GM23338 (cell line): ENCODE data around the gene EPHB1. TPM values are rescaled to one million over a fixed set of nuclear protein-coding genes. Genes with fewer than 3 reads are reported as not detected.

Source experiments
- ATAC-seq: fragments of 200-7000 bp; cut with Tn5 transposase; 3 replicates; pipeline ENCODE4 v1.9.1; 2020
- DNase-seq: peaks from one replicate; pipeline ENCODE4 v3.0.0-alpha.2; 2015; ENCODE audit warnings: low spot score
- H2AFZ ChIP-seq: fragments of 200-600 bp; sonication (generic); 2 replicates; pipeline ENCODE4 v1.8.0; 2016; ENCODE audit warnings: antibody characterized with exemption, mild to moderate bottlenecking, moderate library complexity
- H3F3A ChIP-seq: fragments of 200-600 bp; sonication (generic); replicated peaks from 2 replicates; pipeline ENCODE4 v1.8.0; 2017; ENCODE audit warnings: antibody characterized with exemption, mixed run types, low read depth
- H3K27ac ChIP-seq: fragments of 200-600 bp; sonication (generic); 2 replicates; pipeline ENCODE4 v1.6.1; 2016; ENCODE audit warnings: low read depth
- H3K27me3 ChIP-seq: fragments of 200-600 bp; sonication (generic); 2 replicates; pipeline ENCODE4 v1.8.0; 2016; ENCODE audit warnings: mild to moderate bottlenecking, mixed run types, moderate library complexity; ENCODE audit not compliant: insufficient read depth
- H3K36me3 ChIP-seq: fragments of 200-600 bp; sonication (generic); 2 replicates; pipeline ENCODE4 v1.8.0; 2016; ENCODE audit warnings: mild to moderate bottlenecking; ENCODE audit not compliant: insufficient read depth
- H3K4me1 ChIP-seq: fragments of 200-600 bp; sonication (generic); 2 replicates; pipeline ENCODE4 v1.8.0; 2016; ENCODE audit warnings: mild to moderate bottlenecking, moderate library complexity; ENCODE audit not compliant: insufficient read depth
- H3K4me2 ChIP-seq: fragments of 200-600 bp; sonication (generic); 2 replicates; pipeline ENCODE4 v1.7.1; 2017; ENCODE audit warnings: mixed run types
- H3K4me3 ChIP-seq: fragments of 200-600 bp; sonication (generic); 2 replicates; pipeline ENCODE4 v1.6.1; 2016; ENCODE audit warnings: mixed run types
- H3K79me2 ChIP-seq: fragments of 200-600 bp; sonication (generic); replicated peaks from 2 replicates; pipeline ENCODE4 v1.8.0; 2017; ENCODE audit warnings: mild to moderate bottlenecking; ENCODE audit not compliant: insufficient read depth
- H3K9me2 ChIP-seq: fragments of 200-600 bp; sonication (generic); 2 replicates; pipeline ENCODE4 v1.8.0; 2017; ENCODE audit not compliant: insufficient read depth
- H4K20me1 ChIP-seq: fragments of 200-600 bp; sonication (generic); replicated peaks from 2 replicates; pipeline ENCODE4 v1.8.0; 2017; ENCODE audit warnings: mild to moderate bottlenecking; ENCODE audit not compliant: insufficient read depth
- H3K27ac Mint-ChIP-seq: 2 replicates; pipeline ENCODE4 v1.8.0; 2020; ENCODE audit warnings: inconsistent platforms, mild to moderate bottlenecking, moderate library complexity, mixed read lengths
- H3K27me3 Mint-ChIP-seq: 3 replicates; pipeline ENCODE4 v1.8.0; 2022; ENCODE audit warnings: low read depth, mild to moderate bottlenecking, moderate library complexity, mixed read lengths, inconsistent platforms; ENCODE audit not compliant: insufficient read depth, poor library complexity
- H3K36me3 Mint-ChIP-seq: 3 replicates; pipeline ENCODE4 v1.8.0; 2021; ENCODE audit warnings: low read depth, mild to moderate bottlenecking, inconsistent platforms, moderate library complexity, mixed read lengths
- H3K4me1 Mint-ChIP-seq: 3 replicates; pipeline ENCODE4 v1.8.0; 2020; ENCODE audit warnings: mild to moderate bottlenecking, inconsistent platforms, mixed read lengths
- H3K4me3 Mint-ChIP-seq: 3 replicates; pipeline ENCODE4 v1.8.0; 2021; ENCODE audit warnings: moderate library complexity, mild to moderate bottlenecking, inconsistent platforms, mixed read lengths
- H3K9me3 Mint-ChIP-seq: 3 replicates; pipeline ENCODE4 v1.8.0; 2020; ENCODE audit warnings: moderate library complexity, mild to moderate bottlenecking, inconsistent platforms, mixed read lengths
- CREB1 ChIP-seq: fragments of 250-450 bp; sonication (Bioruptor Pico); IDR thresholded peaks from 2 replicates; pipeline ENCODE4 v1.5.0; 2020; ENCODE audit warnings: low read depth, mild to moderate bottlenecking, moderate library complexity
- EZH2phosphoT487 ChIP-seq: fragments of 200-600 bp; sonication (generic); IDR thresholded peaks from one replicate; pipeline ENCODE4 v1.8.1; 2018; ENCODE audit warnings: antibody characterized with exemption; ENCODE audit not compliant: unreplicated experiment
- JUNB ChIP-seq: IDR thresholded peaks from one replicate; pipeline ENCODE4 v1.6.1; 2016; ENCODE audit warnings: antibody characterized with exemption; ENCODE audit not compliant: unreplicated experiment
- POLR2AphosphoS5 ChIP-seq: IDR thresholded peaks from 2 replicates; pipeline ENCODE4 v1.6.1; 2016; ENCODE audit warnings: antibody characterized with exemption, low read depth
- ZNF114 ChIP-seq: fragments of 250-450 bp; sonication (Bioruptor Pico); IDR thresholded peaks from 2 replicates; pipeline ENCODE4 v1.5.0; 2020; ENCODE audit warnings: mild to moderate bottlenecking, moderate library complexity
- polyA plus RNA-seq: library from polyadenylated mRNA; unstranded; fragments of >200 nt; fragmentation: Nextera tagmentation; extraction: Ambion mirVana; gene quantifications from 2 replicates; pipeline ENCODE4 v1.2.1, GENCODE V29; 2016
- total RNA-seq: library from RNA; depleted of rRNA; stranded (reverse); fragments of >200 nt; shearing (Covaris generic); gene quantifications from 2 replicates; pipeline ENCODE4 v1.2.3, GENCODE V29; 2014
- TF ChIP-seq, protein P1 (sequence below), 2 experiments: fragments of 200-600 bp in 1 of 2; sonication (generic) in 1 of 2; conservative IDR thresholded peaks; 2 replicates each; pipeline versions ENCODE4 v1.5.1 to v1.6.1; 2016 to 2017; ENCODE audit warnings: antibody characterized with exemption in 2 of 2, low read depth in 2 of 2, mild to moderate bottlenecking in 2 of 2, moderate library complexity in 1 of 2

Gene EPHB1
- total and polyA plus RNA-seq, 2 experiments from 2014 or later, result 2.7 to 5.2 TPM

GRCh38 chr3:134976948-134977347 lies 181.9 kb downstream of the EPHB1 start:
- no peaks in the 10 kb centered on the region for H3K9me3 Mint-ChIP-seq

GRCh38 chr3:134978658-134979057 lies 183.6 kb downstream of the EPHB1 start:
- H3K4me2 ChIP-seq, result no peak overlapping the region
- Mint-ChIP-seq H3K9me3 (no peaks in the 10 kb centered on the region), H3K36me3 (peaks cover 2% of the 10 kb centered on the region; the same call in 1 of the 3 replicates), H3K27me3 (peaks cover 8% of the 10 kb centered on the region), H3K4me3 (no peak overlapping the region), H3K4me1 (peaks cover 10% of the 10 kb centered on the region), H3K27ac (no peak overlapping the region)
- H3K27ac ChIP-seq, result no peak overlapping the region
- TF ChIP-seq, protein P1, sequence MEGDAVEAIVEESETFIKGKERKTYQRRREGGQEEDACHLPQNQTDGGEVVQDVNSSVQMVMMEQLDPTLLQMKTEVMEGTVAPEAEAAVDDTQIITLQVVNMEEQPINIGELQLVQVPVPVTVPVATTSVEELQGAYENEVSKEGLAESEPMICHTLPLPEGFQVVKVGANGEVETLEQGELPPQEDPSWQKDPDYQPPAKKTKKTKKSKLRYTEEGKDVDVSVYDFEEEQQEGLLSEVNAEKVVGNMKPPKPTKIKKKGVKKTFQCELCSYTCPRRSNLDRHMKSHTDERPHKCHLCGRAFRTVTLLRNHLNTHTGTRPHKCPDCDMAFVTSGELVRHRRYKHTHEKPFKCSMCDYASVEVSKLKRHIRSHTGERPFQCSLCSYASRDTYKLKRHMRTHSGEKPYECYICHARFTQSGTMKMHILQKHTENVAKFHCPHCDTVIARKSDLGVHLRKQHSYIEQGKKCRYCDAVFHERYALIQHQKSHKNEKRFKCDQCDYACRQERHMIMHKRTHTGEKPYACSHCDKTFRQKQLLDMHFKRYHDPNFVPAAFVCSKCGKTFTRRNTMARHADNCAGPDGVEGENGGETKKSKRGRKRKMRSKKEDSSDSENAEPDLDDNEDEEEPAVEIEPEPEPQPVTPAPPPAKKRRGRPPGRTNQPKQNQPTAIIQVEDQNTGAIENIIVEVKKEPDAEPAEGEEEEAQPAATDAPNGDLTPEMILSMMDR (conservative IDR thresholded peaks at IDR 0.05; ENCODE audit: low read depth in 2 of 2), result peak in 1 of 2 experiments; percentile 42; a peak in 2 of 4 replicates
- TF ChIP-seq POLR2AphosphoS5, result no peak
- no peak for TF ChIP-seq EZH2phosphoT487
- H3K36me3 ChIP-seq, result no peaks in the 10 kb centered on the region
- H3K4me1 ChIP-seq, result no peaks in the 10 kb centered on the region
- no peaks in the 10 kb centered on the region for H3F3A ChIP-seq
- no peaks in the 10 kb centered on the region for H3K27me3 ChIP-seq
- ATAC-seq, result no peak
- H4K20me1 ChIP-seq, result no peaks in the 10 kb centered on the region
- H3K4me3 ChIP-seq, result no peak overlapping the region
- DNase-seq, result no peak
- no peaks in the 10 kb centered on the region for H3K9me2 ChIP-seq
- no peaks in the 10 kb centered on the region for H3K79me2 ChIP-seq
- H2AFZ ChIP-seq, result no peak overlapping the region

More at GRCh38 chr3:134976948-134977347, 181.9 kb downstream of the EPHB1 start:
- Histone ChIP-seq H3F3A (no peaks in the 10 kb centered on the region), H3K27me3 (no peaks in the 10 kb centered on the region), H4K20me1 (no peaks in the 10 kb centered on the region), H3K36me3 (no peaks in the 10 kb centered on the region), H3K4me2 (no peak overlapping the region), H3K79me2 (no peaks in the 10 kb centered on the region), H3K4me3 (no peak overlapping the region), H3K27ac (no peak overlapping the region), H3K9me2 (no peaks in the 10 kb centered on the region), H2AFZ (no peak overlapping the region), H3K4me1 (no peaks in the 10 kb centered on the region)
- DNase-seq (no peak), ATAC-seq (peak; percentile 46; the same call in 2 of the 3 replicates)
- no peak overlapping the region for H3K4me3 Mint-ChIP-seq
- H3K36me3 Mint-ChIP-seq, result peaks cover 2% of the 10 kb centered on the region; the same call in 1 of the 3 replicates
- peaks cover 8% of the 10 kb centered on the region for H3K4me1 Mint-ChIP-seq
- no peak overlapping the region for H3K27ac Mint-ChIP-seq
- TF ChIP-seq JUNB, result no peak
- TF ChIP-seq, protein P1 (conservative IDR thresholded peaks at IDR 0.05; ENCODE audit: low read depth in 2 of 2), result peak in 1 of 2 experiments; percentile 38; a peak in 2 of 4 replicates
- TF ChIP-seq ZNF114 (CRISPR knock-in tag), result no peak
- TF ChIP-seq POLR2AphosphoS5, result no peak
- TF ChIP-seq CREB1 (CRISPR knock-in tag), result no peak
- H3K27me3 Mint-ChIP-seq, result peaks cover 7% of the 10 kb centered on the region
